A549 treated with Hydrocortisone at 1 μM for 4 hours (cell line): ENCODE results near the gene CST8. TPM values are rescaled to one million over a fixed set of nuclear protein-coding genes. Genes with fewer than 3 reads are reported as not detected.

Experiments
- total RNA-seq: library from RNA; stranded (reverse); fragments of 200-300 nt; extraction: Qiagen RNA extraction; gene quantifications from 5 replicates; pipeline ENCODE4 v1.2.3, GENCODE V29; 2022

Gene CST8
- total RNA-seq, result not detected in 5 replicates

GRCh38 chr20:23490817-23491216, at the start of gene CST8:
Gene CST8, plus strand, starts transcription at chr20:23491117. Its CDS starts 551 bp downstream, at chr20:23491668.

GRCh38 chr20:23452776-23453175, 38.1 kb upstream of the CST8 start, which contains the start of gene CST11:
Gene CST11, minus strand, starts transcription at chr20:23452876. Its CDS starts 65 bp downstream, at chr20:23452811.

Other genes starting within 250 kb of the CST8 start
- 49.8 to 72.4 TPM (median 68.0 TPM) in 5 replicates for gene NXT1, start 140.3 kb upstream of the CST8 start, total RNA-seq
- 9.2 to 12.6 TPM (median 11.3 TPM) in 5 replicates for gene GZF1, start 128.9 kb upstream of the CST8 start, total RNA-seq
- gene NAPB, start 69.6 kb upstream of the CST8 start, total RNA-seq, result 2.6 to 3.9 TPM (median 3.6 TPM) in 5 replicates
- not detected in 5 replicates for gene CSTL1, start 51.4 kb upstream of the CST8 start, total RNA-seq
- gene CST11, start 38.2 kb upstream of the CST8 start, total RNA-seq, result not detected in 5 replicates
- not detected in 5 replicates for gene CST9L, start 77.4 kb downstream of the CST8 start, total RNA-seq
- gene CST9, start 114.8 kb downstream of the CST8 start, total RNA-seq, result not detected in 5 replicates
- gene CST3, start 146.8 kb downstream of the CST8 start, total RNA-seq, result 211 to 436 TPM (median 403 TPM) in 5 replicates
- not detected in 5 replicates for gene CST4, start 197.9 kb downstream of the CST8 start, total RNA-seq